ENCODE data around the gene EIF4G1. TPM values are rescaled to one million over a fixed set of nuclear protein-coding genes. Genes with fewer than 3 reads are reported as not detected.
A peak's percentile ranks its signal among the peaks of the same experiment; 100 is the strongest.

Gene EIF4G1
- total RNA-seq, 2 donors from 2014 or later = 146 to 213 TPM

DNA sequence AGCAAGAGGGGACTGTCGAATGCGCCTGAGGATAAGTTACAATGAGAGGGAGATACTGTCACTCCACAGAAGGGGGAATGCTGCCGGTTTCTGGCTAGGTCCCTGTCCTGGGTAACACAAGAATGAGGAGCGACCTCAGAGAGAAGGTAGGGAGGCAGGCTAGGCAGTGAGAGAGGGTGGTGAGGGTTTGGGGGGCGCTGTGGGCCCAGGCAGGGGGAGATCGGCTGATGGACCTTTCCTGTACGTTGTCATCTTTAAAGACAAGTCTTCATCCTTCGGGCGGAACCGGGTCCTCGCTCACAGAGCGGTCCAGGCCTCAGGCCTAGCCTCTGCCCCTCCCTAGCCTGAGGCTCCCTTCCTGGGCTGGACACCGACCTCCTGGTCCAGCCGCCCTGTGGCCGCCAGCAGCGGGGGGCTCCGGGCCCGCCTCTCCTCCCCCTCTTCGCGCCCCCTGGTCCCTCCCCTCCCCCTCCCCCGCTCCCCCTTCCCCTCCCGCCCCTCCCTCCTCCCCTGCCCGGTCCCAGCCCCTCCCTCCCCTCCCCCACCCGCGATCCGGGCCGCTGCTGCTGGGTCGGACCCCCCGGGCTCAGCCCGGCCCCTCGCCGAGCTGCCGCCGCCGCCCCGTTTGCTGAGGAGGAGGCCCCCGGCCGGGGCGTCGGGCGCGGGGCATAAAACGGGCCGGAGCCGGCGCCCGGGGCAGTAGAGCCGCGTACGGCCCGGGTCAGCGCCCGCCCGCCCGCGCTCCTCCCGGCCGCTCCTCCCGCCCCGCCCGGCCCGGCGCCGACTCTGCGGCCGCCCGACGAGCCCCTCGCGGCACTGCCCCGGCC, 65.2 kb downstream of the EIF4G1 start, which contains the start of gene CHRD:
Gene CHRD (plus strand): TSS at position 697 of the 827 bp plus-strand sequence. CDS start 265 bp downstream, outside the sequence.
- DNase-seq = no peak

DNA sequence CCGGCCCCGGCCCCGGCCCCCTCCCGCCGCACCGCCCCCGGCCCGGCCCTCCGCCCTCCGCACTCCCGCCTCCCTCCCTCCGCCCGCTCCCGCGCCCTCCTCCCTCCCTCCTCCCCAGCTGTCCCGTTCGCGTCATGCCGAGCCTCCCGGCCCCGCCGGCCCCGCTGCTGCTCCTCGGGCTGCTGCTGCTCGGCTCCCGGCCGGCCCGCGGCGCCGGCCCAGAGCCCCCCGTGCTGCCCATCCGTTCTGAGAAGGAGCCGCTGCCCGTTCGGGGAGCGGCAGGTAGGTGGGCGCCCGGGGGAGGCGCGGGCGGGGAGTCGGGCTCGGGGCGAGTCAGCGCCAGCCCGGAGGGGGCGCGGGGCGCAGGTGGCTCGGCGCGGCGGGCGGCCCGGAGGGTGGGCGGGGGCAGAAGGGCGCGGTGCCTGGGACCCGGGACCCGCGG, 65.8 kb downstream of the EIF4G1 start:
- DNase-seq (peak; percentile 74 to 81 (median 76)), ATAC-seq (peak; percentile 84)
- WGBS, 2 donors = 0% methylated on average over 34 of the region's 62 CpGs; no CpG with 5 or more reads in 1 of the 2 donors
- Histone ChIP-seq H3K4me3 (no peak overlapping the region), H3K27me3 (no peaks in the 10 kb centered on the region), H3K4me1 (peaks cover 34% of the 10 kb centered on the region), H3K27ac (peak overlapping the region in 2 of 4 donors; percentile 45), H3K36me3 (replicated peaks in 1 of 2; ENCODE audit: insufficient read depth in 1 of 2, low read depth in 2 of 2) (no peaks in the 10 kb centered on the region), H3K9me3 (no peaks in the 10 kb centered on the region)
- intact Hi-C loops (cut with DNase I) = no loop called here
- TF ChIP-seq, protein P1, sequence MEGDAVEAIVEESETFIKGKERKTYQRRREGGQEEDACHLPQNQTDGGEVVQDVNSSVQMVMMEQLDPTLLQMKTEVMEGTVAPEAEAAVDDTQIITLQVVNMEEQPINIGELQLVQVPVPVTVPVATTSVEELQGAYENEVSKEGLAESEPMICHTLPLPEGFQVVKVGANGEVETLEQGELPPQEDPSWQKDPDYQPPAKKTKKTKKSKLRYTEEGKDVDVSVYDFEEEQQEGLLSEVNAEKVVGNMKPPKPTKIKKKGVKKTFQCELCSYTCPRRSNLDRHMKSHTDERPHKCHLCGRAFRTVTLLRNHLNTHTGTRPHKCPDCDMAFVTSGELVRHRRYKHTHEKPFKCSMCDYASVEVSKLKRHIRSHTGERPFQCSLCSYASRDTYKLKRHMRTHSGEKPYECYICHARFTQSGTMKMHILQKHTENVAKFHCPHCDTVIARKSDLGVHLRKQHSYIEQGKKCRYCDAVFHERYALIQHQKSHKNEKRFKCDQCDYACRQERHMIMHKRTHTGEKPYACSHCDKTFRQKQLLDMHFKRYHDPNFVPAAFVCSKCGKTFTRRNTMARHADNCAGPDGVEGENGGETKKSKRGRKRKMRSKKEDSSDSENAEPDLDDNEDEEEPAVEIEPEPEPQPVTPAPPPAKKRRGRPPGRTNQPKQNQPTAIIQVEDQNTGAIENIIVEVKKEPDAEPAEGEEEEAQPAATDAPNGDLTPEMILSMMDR (IDR thresholded peaks at IDR 0.05) = no peak
- TF ChIP-seq POLR2A (IDR thresholded peaks at IDR 0.05) = no peak

More for the DNA sequence above, 65.2 kb downstream of the EIF4G1 start, which contains the start of gene CHRD:
- Histone ChIP-seq H3K36me3 (replicated peaks in 1 of 2; ENCODE audit: insufficient read depth in 1 of 2, low read depth in 2 of 2) (no peaks in the 10 kb centered on the region), H3K4me1 (peaks cover 34% of the 10 kb centered on the region), H3K27ac (peak within 1 kb of the TSS; percentile 32 to 45 (median 44)), H3K4me3 (peak within 1 kb of the TSS in 1 of 2 donors; percentile 17), H3K27me3 (no peaks in the 10 kb centered on the region), H3K9me3 (no peaks in the 10 kb centered on the region)
- WGBS, 2 donors = 60 to 62% methylated on average over 15 to 19 of the region's 71 CpGs
- intact Hi-C loops (cut with DNase I) = no loop called here
- TF ChIP-seq POLR2A (IDR thresholded peaks at IDR 0.05) = no peak
- TF ChIP-seq, protein P1 (IDR thresholded peaks at IDR 0.05) = no peak
- ATAC-seq = no peak

DNA sequence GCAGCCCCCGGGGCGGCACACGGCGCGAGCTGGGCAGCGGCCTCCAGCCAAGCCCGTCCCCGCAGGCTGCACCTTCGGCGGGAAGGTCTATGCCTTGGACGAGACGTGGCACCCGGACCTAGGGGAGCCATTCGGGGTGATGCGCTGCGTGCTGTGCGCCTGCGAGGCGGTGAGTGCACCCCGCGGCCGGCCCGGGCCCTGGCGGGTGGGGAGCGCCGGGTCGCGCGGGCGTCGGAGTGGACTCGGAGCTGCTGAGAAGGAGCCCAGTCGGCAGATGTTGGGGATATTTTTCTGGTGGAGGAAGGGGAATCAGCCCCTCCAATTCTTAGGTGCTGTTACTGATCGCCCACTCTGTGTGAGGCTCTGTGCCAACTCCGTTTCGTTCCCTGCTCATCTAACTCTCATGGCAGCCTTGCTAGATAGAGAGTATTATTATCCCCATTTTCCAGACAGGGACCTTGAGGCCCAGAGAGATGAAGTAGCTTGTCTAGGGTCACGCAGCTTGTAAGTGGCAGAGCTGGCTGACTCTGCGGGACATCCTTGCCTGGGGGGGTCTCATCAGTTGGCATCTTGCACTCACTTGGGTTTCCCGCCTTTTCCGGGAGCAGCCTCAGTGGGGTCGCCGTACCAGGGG, 66.3 kb downstream of the EIF4G1 start:
- no peak for DNase-seq
- peak; percentile 25 for ATAC-seq
- TF ChIP-seq, protein P1 (IDR thresholded peaks at IDR 0.05) = no peak
- no peak for TF ChIP-seq POLR2A (IDR thresholded peaks at IDR 0.05)
- Histone ChIP-seq H3K36me3 (replicated peaks in 1 of 2; ENCODE audit: insufficient read depth in 1 of 2, low read depth in 2 of 2) (no peaks in the 10 kb centered on the region), H3K4me1 (peaks cover 34% of the 10 kb centered on the region), H3K27me3 (no peaks in the 10 kb centered on the region), H3K4me3 (peak overlapping the region in 1 of 2 donors; percentile 17), H3K9me3 (no peaks in the 10 kb centered on the region), H3K27ac (peak overlapping the region in 2 of 4 donors; percentile 45)
- intact Hi-C loops (cut with DNase I) = no loop called here
- 3 to 5% methylated on average over 12 to 42 of the region's 42 CpGs for WGBS, 2 donors

DNA sequence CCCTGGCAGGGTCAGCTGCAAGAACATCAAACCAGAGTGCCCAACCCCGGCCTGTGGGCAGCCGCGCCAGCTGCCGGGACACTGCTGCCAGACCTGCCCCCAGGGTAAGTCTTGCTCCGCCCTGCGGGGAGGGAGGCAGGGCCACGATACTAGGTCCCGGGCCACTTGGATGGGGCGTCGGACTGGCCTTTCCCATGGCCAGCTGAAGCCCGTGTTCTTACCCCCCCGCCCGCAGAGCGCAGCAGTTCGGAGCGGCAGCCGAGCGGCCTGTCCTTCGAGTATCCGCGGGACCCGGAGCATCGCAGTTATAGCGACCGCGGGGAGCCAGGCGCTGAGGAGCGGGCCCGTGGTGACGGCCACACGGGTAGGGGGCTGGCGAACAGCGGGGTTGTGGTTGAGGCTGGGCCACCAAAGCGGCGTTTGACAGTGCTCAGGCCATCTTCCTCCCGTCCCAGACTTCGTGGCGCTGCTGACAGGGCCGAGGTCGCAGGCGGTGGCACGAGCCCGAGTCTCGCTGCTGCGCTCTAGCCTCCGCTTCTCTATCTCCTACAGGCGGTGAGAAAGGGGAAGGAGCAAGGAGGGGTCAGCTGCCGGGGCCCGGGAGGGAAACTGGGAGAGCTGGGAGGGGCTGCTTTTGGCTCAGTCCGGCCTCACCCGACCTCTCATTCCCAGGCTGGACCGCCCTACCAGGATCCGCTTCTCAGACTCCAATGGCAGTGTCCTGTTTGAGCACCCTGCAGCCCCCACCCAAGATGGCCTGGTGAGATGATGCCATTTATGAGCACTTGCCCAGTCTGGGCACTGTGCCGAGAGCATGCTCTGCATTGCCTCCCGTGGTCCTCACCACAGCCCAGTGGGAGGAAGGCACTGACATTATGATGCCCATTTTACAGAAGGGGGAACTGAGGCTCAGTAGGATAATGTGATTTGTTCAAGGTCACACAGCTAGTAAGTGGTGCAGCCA, 67.1 kb downstream of the EIF4G1 start:
- TF ChIP-seq, protein P1 (IDR thresholded peaks at IDR 0.05) = no peak
- TF ChIP-seq POLR2A (IDR thresholded peaks at IDR 0.05) = no peak
- H3K27ac ChIP-seq = no peak overlapping the region
- H3K27me3 ChIP-seq = no peaks in the 10 kb centered on the region
- no peaks in the 10 kb centered on the region for H3K9me3 ChIP-seq
- intact Hi-C loops (cut with DNase I) = no loop called here
- peaks cover 34% of the 10 kb centered on the region for H3K4me1 ChIP-seq
- ATAC-seq (no peak), DNase-seq (no peak)
- H3K36me3 ChIP-seq (replicated peaks in 1 of 2; ENCODE audit: insufficient read depth in 1 of 2, low read depth in 2 of 2) = no peaks in the 10 kb centered on the region
- WGBS, 2 donors = 42 to 83% methylated on average over 2 to 48 of the region's 55 CpGs
- no peak overlapping the region for H3K4me3 ChIP-seq
